A549 (cell line): ENCODE results near the gene PRKN.
A peak's percentile ranks its signal among the peaks of the same experiment; 100 is the strongest.

Experiments used
- CTCF ChIP-seq: fragments of >200 bp; sonication (Bioruptor Twin); formaldehyde crosslinking; IDR thresholded peaks from 3 replicates; pipeline ENCODE4 v1.5.1; 2016
- JUN ChIP-seq, 2 experiments: fragments of >200 bp; sonication (Bioruptor Twin); formaldehyde crosslinking; IDR thresholded peaks; 2 replicates in 1 of 2; 3 replicates in 1 of 2; pipeline ENCODE4 v1.6.1; 2016 to 2017
- MYC ChIP-seq: IDR thresholded peaks from 2 replicates; pipeline ENCODE4 v1.6.1; 2012; ENCODE audit warnings: mild to moderate bottlenecking, inconsistent platforms, low read length, improper control_type of control experiment, borderline replicate concordance
- ZFP36 ChIP-seq: fragments of 450-650 bp; IDR thresholded peaks from 2 replicates; pipeline ENCODE4 v1.6.1; 2014; ENCODE audit warnings: borderline replicate concordance; ENCODE audit not compliant: partially characterized antibody
- TF ChIP-seq, protein P1 (sequence below): IDR thresholded peaks from 2 replicates; pipeline ENCODE4 v1.6.1; 2012

- no peak for TF ChIP-seq CTCF
- peak in 1 of 2 experiments; percentile 55; a peak in 2 of 5 replicates for TF ChIP-seq JUN (IDR thresholded peaks at IDR 0.05)
- TF ChIP-seq ZFP36: no peak
- TF ChIP-seq MYC: no peak
- TF ChIP-seq, protein P1, sequence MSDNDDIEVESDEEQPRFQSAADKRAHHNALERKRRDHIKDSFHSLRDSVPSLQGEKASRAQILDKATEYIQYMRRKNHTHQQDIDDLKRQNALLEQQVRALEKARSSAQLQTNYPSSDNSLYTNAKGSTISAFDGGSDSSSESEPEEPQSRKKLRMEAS: no peak
Observed at GRCh38 chr6:161406646-161407045, 1320.9 kb downstream of the PRKN start.
